GM20000 (cell line): ENCODE results near the gene EIF4E3.

Source experiments
- DNase-seq: peaks from one replicate; pipeline ENCODE4 v3.0.0; 2012; ENCODE audit warnings: low spot score
- CTCF ChIP-seq: IDR thresholded peaks from 2 replicates; pipeline ENCODE4 v1.5.1; 2012; ENCODE audit warnings: mild to moderate bottlenecking, control low read depth; ENCODE audit errors: extremely low read depth, missing control alignments

The EIF4E3 gene

GRCh38 chr3:71676931-71677330, 48.3 kb downstream of the EIF4E3 start:
- DNase-seq = no peak

GRCh38 chr3:71673486-71673885, 51.7 kb downstream of the EIF4E3 start:
- no peak for TF ChIP-seq CTCF
- no peak for DNase-seq

More at GRCh38 chr3:71676931-71677330, 48.3 kb downstream of the EIF4E3 start:
- TF ChIP-seq CTCF = no peak

- no peak for DNase-seq
- no peak for TF ChIP-seq CTCF
These were observed 52.4 kb downstream of the EIF4E3 start for GRCh38 chr3:71672807-71673206.

GRCh38 chr3:71672340-71672739, 52.9 kb downstream of the EIF4E3 start:
- no peak for DNase-seq
- TF ChIP-seq CTCF = no peak

- DNase-seq = no peak
- TF ChIP-seq CTCF = no peak
These were observed 53.9 kb downstream of the EIF4E3 start for GRCh38 chr3:71671216-71671845.

- TF ChIP-seq CTCF = no peak
- DNase-seq = no peak
These were observed 62.6 kb downstream of the EIF4E3 start for GRCh38 chr3:71662568-71662967.

GRCh38 chr3:71662056-71662455, 63.1 kb downstream of the EIF4E3 start:
- no peak for TF ChIP-seq CTCF
- DNase-seq = no peak
